OCI-LY3 (cell line): ENCODE results near the gene SERPINH1.

Experiments
- CTCF ChIP-seq: fragments of 200-600, 300-600 bp; sonication (generic); IDR thresholded peaks from 2 replicates; pipeline ENCODE4 v1.5.1; 2014; ENCODE audit warnings: antibody characterized with exemption, low read length, low read depth
- EZH2phosphoT487 ChIP-seq: fragments of 200-600 bp; shearing (Covaris generic); IDR thresholded peaks from 2 replicates; pipeline ENCODE4 v1.6.1; 2018; ENCODE audit warnings: antibody characterized with exemption, mixed run types, low read depth

GRCh38 chr11:75577207-75577606 is 15.2 kb downstream of the SERPINH1 start:
- TF ChIP-seq CTCF (peak; percentile 44), EZH2phosphoT487 (no peak)
